ENCODE results near the gene YBX1. TPM values are rescaled to one million over a fixed set of nuclear protein-coding genes. Genes with fewer than 3 reads are reported as not detected.

Gene YBX1
- total and polyA plus RNA-seq, 2 of the 13 experiments (the other 11 are each of a cell fraction or from before 2014, with no cell fraction given): 339 to 628 TPM

DNA sequence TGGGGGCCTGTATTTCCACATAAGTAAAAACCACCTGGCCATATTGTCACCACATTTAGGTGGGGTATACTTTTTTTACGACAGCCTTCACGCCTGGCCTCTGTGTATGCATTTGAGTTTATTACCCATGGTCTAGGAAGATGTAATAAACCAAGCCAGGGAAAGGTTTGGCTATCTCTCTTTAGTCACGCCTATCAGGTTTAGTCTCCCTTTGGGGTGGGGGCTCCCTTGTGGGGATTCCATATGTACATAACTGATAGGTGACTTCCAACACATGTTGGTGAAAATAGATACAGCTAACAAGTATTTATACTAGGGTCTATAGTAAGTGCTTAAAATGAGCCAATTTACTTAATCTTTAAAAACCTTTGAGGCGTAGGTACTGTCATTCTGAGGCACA, 4.2 kb downstream of the YBX1 start (continued):
- no peak for TF ChIP-seq ZHX1 (CRISPR knock-in tag; IDR thresholded peaks at IDR 0.05; ENCODE audit: low read depth)

GRCh38 chr1:42689912-42690311, 7.7 kb downstream of the YBX1 start:
- H3K36me3 ChIP-seq (replicated peaks in 1 of 2; ENCODE audit: control insufficient read depth in 1 of 2, insufficient read depth in 2 of 2, low read length in 2 of 2): peaks cover 11 to 36% of the 10 kb centered on the region in 2 experiments
- peaks cover 87% of the 10 kb centered on the region for H3K4me1 ChIP-seq (ENCODE audit: insufficient read depth, low read length)
- no peaks in the 10 kb centered on the region for H3K27me3 ChIP-seq (ENCODE audit: control insufficient read depth in 1 of 2, insufficient read depth in 2 of 2, low read length in 2 of 2)
- intact Hi-C loops (cut with micrococcal nuclease; ENCODE audit: unreplicated experiment) (no loop called here), in situ Hi-C loops (cut with HindIII; ENCODE audit: extremely low pct_ligation_motif_present, low pct_unique_long_range_greater_than_20kb) (no loop called here)
- no peak overlapping the region for H3K27ac ChIP-seq (ENCODE audit: extremely low read length, insufficient read depth, low read length)
- CTCF ChIA-PET (ENCODE audit: low intra/inter-chr PET ratio, low total read pairs): no interaction called here
- no TSS peak for BruUV-seq (replicated peaks)
- POLR2A ChIA-PET: interaction anchor here (3.0 kb wide), 1 partner anchor 8 kb away, joined by 21 read pairs; the partner anchor contains the start of gene YBX1
- DNase-seq (ENCODE audit: low spot score) (no peak), ATAC-seq (no peak), FAIRE-seq (no peak)
- H3K9ac ChIP-seq (ENCODE audit: insufficient read depth, low read depth, low read length): no peak overlapping the region
- WGBS (ENCODE audit: low lambda C conversion rate): 79% methylated on average over 3 of the region's 3 CpGs
- H3K79me2 ChIP-seq (ENCODE audit: insufficient read depth, low read length): peaks cover 100% of the 10 kb centered on the region
- peaks cover 97% of the 10 kb centered on the region for H4K20me1 ChIP-seq (ENCODE audit: insufficient read depth, low read length)
- TF ChIP-seq HOXA5 (CRISPR knock-in tag; IDR thresholded peaks at IDR 0.05) (no peak), MTERF4 (CRISPR knock-in tag; IDR thresholded peaks at IDR 0.05) (no peak), ARNT2 (CRISPR knock-in tag; IDR thresholded peaks at IDR 0.05; ENCODE audit: low read depth) (no peak), ZNF430 (CRISPR knock-in tag; IDR thresholded peaks at IDR 0.05) (no peak), MAF1 (CRISPR knock-in tag; IDR thresholded peaks at IDR 0.05; ENCODE audit: borderline replicate concordance) (no peak), PCBP1 (IDR thresholded peaks at IDR 0.05; ENCODE audit: borderline replicate concordance, low read depth, low read length) (no peak)
- TF ChIP-seq, protein P1, sequence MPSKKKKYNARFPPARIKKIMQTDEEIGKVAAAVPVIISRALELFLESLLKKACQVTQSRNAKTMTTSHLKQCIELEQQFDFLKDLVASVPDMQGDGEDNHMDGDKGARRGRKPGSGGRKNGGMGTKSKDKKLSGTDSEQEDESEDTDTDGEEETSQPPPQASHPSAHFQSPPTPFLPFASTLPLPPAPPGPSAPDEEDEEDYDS (CRISPR knock-in tag; IDR thresholded peaks at IDR 0.05): no peak
- no peaks in the 10 kb centered on the region for H3K9me3 ChIP-seq (ENCODE audit: low read length)
- H2AFZ ChIP-seq (ENCODE audit: low read length): no peak overlapping the region
- no peak overlapping the region for H3K4me3 ChIP-seq (replicated peaks in 1 of 3; ENCODE audit: insufficient read depth in 1 of 3, low read depth in 2 of 3, low read length in 3 of 3)
- H3K4me2 ChIP-seq (ENCODE audit: low read depth, low read length): no peak overlapping the region

Measured in HepG2 (cell line).